SK-MEL-5 (cell line): ENCODE results near the gene MAPRE2. TPM values are rescaled to one million over a fixed set of nuclear protein-coding genes. Genes with fewer than 3 reads are reported as not detected.
A peak's percentile ranks its signal among the peaks of the same experiment; 100 is the strongest.
"Not testable (repeated sequence)": the region's sequence is repeated elsewhere in the genome, so short reads cannot be mapped to it uniquely, and the experiment has no call there.

Source experiments
- DNase-seq: peaks from one replicate; pipeline ENCODE4 v3.0.0-alpha.2; 2016; ENCODE audit warnings: low read depth, low spot score
- in situ Hi-C: cut with HindIII; loops from 2 replicates; pipeline ENCODE4 v1.10.0; 2016; ENCODE audit warnings: low sequenced_read_pairs, high pct_unique_total_duplicates, low pct_unique_long_range_greater_than_20kb
- total RNA-seq: library from RNA; depleted of rRNA; stranded (reverse); fragments of >200 nt; shearing (Covaris generic); gene quantifications from 2 replicates; pipeline ENCODE4 v1.2.3, GENCODE V29; 2014

The MAPRE2 gene
- total RNA-seq, 1 experiment from 2014 or later = 20.0 TPM

- DNase-seq, in situ Hi-C loops: not testable (repeated sequence)
Observed at GRCh38 chr18:35150195-35150594, 109.0 kb downstream of the MAPRE2 start.

GRCh38 chr18:35153609-35154272 lies 112.5 kb downstream of the MAPRE2 start:
- DNase-seq = no peak

GRCh38 chr18:35155398-35156117 lies 114.3 kb downstream of the MAPRE2 start:
- no peak for DNase-seq
- in situ Hi-C loops = no loop called here

More at GRCh38 chr18:35153609-35154272, 112.5 kb downstream of the MAPRE2 start:
- in situ Hi-C loops = no loop called here

GRCh38 chr18:35157181-35157580 lies 116.0 kb downstream of the MAPRE2 start:
- DNase-seq = no peak
- in situ Hi-C loops = no loop called here

GRCh38 chr18:35158728-35159450 lies 117.7 kb downstream of the MAPRE2 start:
- in situ Hi-C loops = no loop called here

GRCh38 chr18:35159782-35160181 lies 118.6 kb downstream of the MAPRE2 start:
- in situ Hi-C loops = no loop called here
- DNase-seq = no peak

More at GRCh38 chr18:35158728-35159450, 117.7 kb downstream of the MAPRE2 start:
- DNase-seq = no peak

GRCh38 chr18:35161485-35161884 lies 120.3 kb downstream of the MAPRE2 start:
- DNase-seq = no peak

GRCh38 chr18:35161934-35162333 lies 120.7 kb downstream of the MAPRE2 start:
- DNase-seq = no peak
- in situ Hi-C loops = no loop called here

More at GRCh38 chr18:35161485-35161884, 120.3 kb downstream of the MAPRE2 start:
- in situ Hi-C loops = no loop called here

GRCh38 chr18:35163014-35163539 lies 121.9 kb downstream of the MAPRE2 start:
- in situ Hi-C loops = no loop called here
- no peak for DNase-seq

- DNase-seq = no peak
- in situ Hi-C loops = no loop called here
Observed at GRCh38 chr18:35163721-35164120, 122.5 kb downstream of the MAPRE2 start.

GRCh38 chr18:35164133-35164532 lies 122.9 kb downstream of the MAPRE2 start:
- in situ Hi-C loops = no loop called here
- DNase-seq = no peak

- DNase-seq = no peak
- in situ Hi-C loops = no loop called here
Observed at GRCh38 chr18:35167332-35167731, 126.1 kb downstream of the MAPRE2 start.

GRCh38 chr18:35167857-35168256 lies 126.6 kb downstream of the MAPRE2 start:
- in situ Hi-C loops = no loop called here
- no peak for DNase-seq

- in situ Hi-C loops, DNase-seq: not testable (repeated sequence)
Observed at GRCh38 chr18:35170323-35170722, 129.1 kb downstream of the MAPRE2 start.

GRCh38 chr18:35171315-35171987 lies 130.2 kb downstream of the MAPRE2 start:
- peak; percentile 25 for DNase-seq
- in situ Hi-C loops = no loop called here

GRCh38 chr18:35172009-35172408 lies 130.8 kb downstream of the MAPRE2 start:
- no peak for DNase-seq
- in situ Hi-C loops = no loop called here

- DNase-seq = peak; percentile 70
- in situ Hi-C loops = no loop called here
Observed at GRCh38 chr18:35172451-35173035, 131.3 kb downstream of the MAPRE2 start.
